ENCODE data around the gene FUT7. TPM values are rescaled to one million over a fixed set of nuclear protein-coding genes. Genes with fewer than 3 reads are reported as not detected.

FUT7 gene
- total and polyA plus RNA-seq, 2 of the 8 experiments (the other 6 are each of a cell fraction or from before 2014, with no cell fraction given) = not detected

- TF ChIP-seq E2F6 (IDR thresholded peaks at IDR 0.05) = no peak
These were observed 9.3 kb downstream of the FUT7 start (continued) for GRCh38 chr9:137022662-137023008.
